Activated CD8-positive, alpha-beta memory T cell treated with anti-CD3 and anti-CD28 coated beads for 1 hour (primary cell): ENCODE data around the gene CIAPIN1.
"Not testable (repeated sequence)": the region's sequence is repeated elsewhere in the genome, so short reads cannot be mapped to it uniquely, and the experiment has no call there.

Source experiments
- DNase-seq, 2 donors: peaks; one replicate each; pipeline ENCODE4 v3.0.0-alpha.2; 2020; ENCODE audit warnings: low read depth in 1 of 2; ENCODE audit errors: extremely low read depth in 1 of 2

CIAPIN1 gene

GRCh38 chr16:57407521-57408353 lies 39.4 kb downstream of the CIAPIN1 start:
- no peak for DNase-seq

GRCh38 chr16:57406881-57407280 lies 40.3 kb downstream of the CIAPIN1 start:
- DNase-seq = no peak

- no peak for DNase-seq
Measured at GRCh38 chr16:57405097-57405496, 42.1 kb downstream of the CIAPIN1 start.

GRCh38 chr16:57403965-57404817 lies 43.0 kb downstream of the CIAPIN1 start, which contains the start of gene CCL17:
Gene CCL17 (plus strand): TSS chr16:57404767. CDS start chr16:57413933, 9,166 bp downstream.
- DNase-seq = no peak

GRCh38 chr16:57401943-57402640 lies 45.1 kb downstream of the CIAPIN1 start:
- no peak for DNase-seq

GRCh38 chr16:57397493-57397892 lies 49.7 kb downstream of the CIAPIN1 start:
- DNase-seq = not testable (repeated sequence)

- DNase-seq = no peak
Measured at GRCh38 chr16:57396786-57397185, 50.4 kb downstream of the CIAPIN1 start.

- DNase-seq = no peak
Measured at GRCh38 chr16:57395026-57395425, 52.2 kb downstream of the CIAPIN1 start.

- no peak for DNase-seq
Measured at GRCh38 chr16:57394444-57394843, 52.7 kb downstream of the CIAPIN1 start.

- DNase-seq = no peak
Measured at GRCh38 chr16:57392694-57393093, 54.5 kb downstream of the CIAPIN1 start.

GRCh38 chr16:57391708-57392107 lies 55.5 kb downstream of the CIAPIN1 start:
- no peak for DNase-seq

GRCh38 chr16:57391300-57391699 lies 55.9 kb downstream of the CIAPIN1 start:
- no peak for DNase-seq

GRCh38 chr16:57390636-57391295 lies 56.4 kb downstream of the CIAPIN1 start:
- no peak for DNase-seq

- no peak for DNase-seq
Measured at GRCh38 chr16:57389087-57389468, 58.1 kb downstream of the CIAPIN1 start.

- no peak for DNase-seq
Measured at GRCh38 chr16:57388359-57389086, 58.7 kb downstream of the CIAPIN1 start.

GRCh38 chr16:57387598-57388354 lies 59.4 kb downstream of the CIAPIN1 start:
- DNase-seq = no peak

GRCh38 chr16:57386381-57386951 lies 60.7 kb downstream of the CIAPIN1 start:
- DNase-seq = no peak

- DNase-seq = no peak
Measured at GRCh38 chr16:57385083-57385482, 62.1 kb downstream of the CIAPIN1 start.
